Keratinocyte (primary cell): Measurements from ENCODE around the gene NFASC. TPM values are rescaled to one million over a fixed set of nuclear protein-coding genes. Genes with fewer than 3 reads are reported as not detected.

Experiments
- DNase-seq: peaks from one replicate; pipeline ENCODE4 v3.0.0-alpha.2; 2011; ENCODE audit warnings: low read depth, missing footprints, low spot score
- FAIRE-seq: peaks from 2 replicates; lab custom pipeline; 2011; peaks lifted over from hg19 to GRCh38; lab: Jason Lieb, UNC
- H2AFZ ChIP-seq: 2 replicates; pipeline ENCODE4 v1.6.0; 2012; ENCODE audit warnings: low read length, control low read depth, inconsistent platforms; ENCODE audit not compliant: control insufficient read depth
- H3K27ac ChIP-seq: 2 replicates; pipeline ENCODE4 v1.5.1; 2011; ENCODE audit warnings: low read length; ENCODE audit not compliant: control insufficient read depth, insufficient read depth
- H3K27me3 ChIP-seq: 3 replicates; pipeline ENCODE4 v1.6.0; 2011; ENCODE audit warnings: low read length; ENCODE audit not compliant: control insufficient read depth, insufficient read depth; ENCODE audit errors: extremely low read depth
- H3K36me3 ChIP-seq, 2 experiments: 2 replicates in 1 of 2; 3 replicates in 1 of 2; pipeline ENCODE4 v1.5.1; 2011; ENCODE audit warnings: low read length in 2 of 2, mild to moderate bottlenecking in 1 of 2; ENCODE audit not compliant: control insufficient read depth in 2 of 2, insufficient read depth in 2 of 2; ENCODE audit errors: extremely low read depth in 1 of 2
- H3K4me1 ChIP-seq: 3 replicates; pipeline ENCODE4 v1.5.1; 2011; ENCODE audit warnings: low read length; ENCODE audit not compliant: control insufficient read depth, insufficient read depth; ENCODE audit errors: extremely low read depth
- H3K4me2 ChIP-seq: 3 replicates; pipeline ENCODE4 v1.6.0; 2011; ENCODE audit warnings: low read depth, low read length; ENCODE audit not compliant: control insufficient read depth, insufficient read depth; ENCODE audit errors: extremely low read depth
- H3K4me3 ChIP-seq, 3 experiments: fragments of 200-600 bp in 1 of 3; sonication (generic) in 1 of 3; 2 replicates in 2 of 3; 3 replicates in 1 of 3; pipeline ENCODE4 v1.5.1; 2011 to 2016; ENCODE audit warnings: low read length in 3 of 3, mild to moderate bottlenecking in 3 of 3, control low read depth in 2 of 3, inconsistent platforms in 1 of 3, low read depth in 1 of 3, mixed read lengths in 1 of 3, mixed run types in 1 of 3, moderate library complexity in 1 of 3; ENCODE audit not compliant: control insufficient read depth in 2 of 3, insufficient read depth in 2 of 3; ENCODE audit errors: extremely low read depth in 1 of 3
- H3K79me2 ChIP-seq: 2 replicates; pipeline ENCODE4 v1.6.0; 2012; ENCODE audit warnings: low read length; ENCODE audit not compliant: control insufficient read depth, insufficient read depth
- H3K9ac ChIP-seq: 3 replicates; pipeline ENCODE4 v1.6.0; 2011; ENCODE audit warnings: low read length; ENCODE audit not compliant: control insufficient read depth, insufficient read depth; ENCODE audit errors: extremely low read depth
- H3K9me1 ChIP-seq: 3 replicates; pipeline ENCODE4 v1.6.0; 2011; ENCODE audit warnings: low read length; ENCODE audit not compliant: control insufficient read depth, insufficient read depth; ENCODE audit errors: extremely low read depth
- H3K9me3 ChIP-seq: 2 replicates; pipeline ENCODE4 v1.5.1; 2012; ENCODE audit warnings: low read depth, low read length; ENCODE audit not compliant: control insufficient read depth
- H4K20me1 ChIP-seq: 3 replicates; pipeline ENCODE4 v1.6.0; 2011; ENCODE audit warnings: low read length; ENCODE audit not compliant: control insufficient read depth, insufficient read depth; ENCODE audit errors: extremely low read depth
- CTCF ChIP-seq, 3 experiments: IDR thresholded peaks in 1 of 3; conservative IDR thresholded peaks in 1 of 3; optimal IDR thresholded peaks in 1 of 3; 2 replicates in 2 of 3; 3 replicates in 1 of 3; pipeline versions ENCODE3 to v1.5.1; 2011; ENCODE audit warnings: low read length in 3 of 3, mild to moderate bottlenecking in 3 of 3, moderate library complexity in 2 of 3, control low read depth in 1 of 3, inconsistent platforms in 1 of 3; ENCODE audit not compliant: insufficient read depth in 2 of 3; ENCODE audit errors: extremely low read depth in 1 of 3
- EZH2 ChIP-seq: IDR thresholded peaks from one replicate; pipeline ENCODE4 v1.6.1; 2012; ENCODE audit warnings: inconsistent platforms, mild to moderate bottlenecking, low read length, moderate library complexity
- dilution Hi-C: fragments of 300-500 bp; cut with MboI; formaldehyde crosslinking; loops from one replicate; pipeline ENCODE4 v1.7.0; 2020; ENCODE audit warnings: low sequenced_read_pairs; ENCODE audit not compliant: extremely low pct_ligation_motif_present
- polyA plus RNA-seq, 5 experiments: library from polyadenylated mRNA; depleted of rRNA in 3 of 5; stranded (reverse) in 3 of 5; stranded (forward) in 1 of 5; unstranded in 1 of 5; fragments of >200 nt; gene quantifications; 1 replicate in 1 of 5; 2 replicates in 3 of 5; 3 replicates in 1 of 5; pipeline versions ENCODE4 v1.2.1 to v1.2.3, GENCODE V29; 2011 to 2012; ENCODE audit warnings: missing spikeins in 2 of 5, low read depth in 1 of 5, low replicate concordance in 1 of 5

The NFASC gene
- polyA plus RNA-seq, 1 donor (not counting 4 experiments of a cell fraction or from before 2014, with no cell fraction given): 4.3 TPM

- TF ChIP-seq CTCF (optimal IDR thresholded peaks at IDR 0.05 in 1 of 3, IDR thresholded peaks at IDR 0.05 in 1 of 3, conservative IDR thresholded peaks at IDR 0.05 in 1 of 3; ENCODE audit: extremely low read depth in 1 of 3, insufficient read depth in 2 of 3, low read length in 3 of 3) (no peak), EZH2 (no peak)
- no peaks in the 10 kb centered on the region for H3K9me1 ChIP-seq
- dilution Hi-C loops: no loop called here
- no peaks in the 10 kb centered on the region for H3K36me3 ChIP-seq
- no peaks in the 10 kb centered on the region for H3K79me2 ChIP-seq
- no peak overlapping the region for H2AFZ ChIP-seq
- DNase-seq (no peak), FAIRE-seq (no peak)
- H3K9ac ChIP-seq: no peak overlapping the region
- H3K4me1 ChIP-seq: peaks cover 5% of the 10 kb centered on the region
- H3K27ac ChIP-seq: no peak overlapping the region
- H3K4me3 ChIP-seq: no peak overlapping the region
- no peaks in the 10 kb centered on the region for H3K9me3 ChIP-seq
- H4K20me1 ChIP-seq: no peaks in the 10 kb centered on the region
- peaks cover 25% of the 10 kb centered on the region for H3K27me3 ChIP-seq
- H3K4me2 ChIP-seq: no peak overlapping the region
Observed at GRCh38 chr1:205018381-205018780, 147.7 kb downstream of the NFASC start.

- Histone ChIP-seq H2AFZ (no peak overlapping the region), H3K4me3 (no peak overlapping the region), H3K27ac (no peak overlapping the region), H3K9me1 (no peaks in the 10 kb centered on the region), H3K4me1 (no peaks in the 10 kb centered on the region), H3K4me2 (no peak overlapping the region), H3K9me3 (no peaks in the 10 kb centered on the region), H3K9ac (no peak overlapping the region), H4K20me1 (no peaks in the 10 kb centered on the region), H3K36me3 (no peaks in the 10 kb centered on the region), H3K79me2 (no peaks in the 10 kb centered on the region), H3K27me3 (peaks cover 14% of the 10 kb centered on the region)
- FAIRE-seq (no peak), DNase-seq (no peak)
- dilution Hi-C loops: no loop called here
- TF ChIP-seq CTCF (optimal IDR thresholded peaks at IDR 0.05 in 1 of 3, IDR thresholded peaks at IDR 0.05 in 1 of 3, conservative IDR thresholded peaks at IDR 0.05 in 1 of 3; ENCODE audit: extremely low read depth in 1 of 3, insufficient read depth in 2 of 3, low read length in 3 of 3) (no peak), EZH2 (no peak)
Observed at GRCh38 chr1:205020466-205020865, 149.8 kb downstream of the NFASC start.
